Thyroid gland (tissue), 4 donors: Measurements from ENCODE around the gene ZNF398.

ENCODE experiments used
- POLR2A ChIP-seq, 2 donors: fragments of 450-650 bp; IDR thresholded peaks; one replicate each; pipeline ENCODE4 v1.6.1; 2017; ENCODE audit warnings: antibody characterized with exemption in 2 of 2, mild to moderate bottlenecking in 2 of 2, moderate library complexity in 1 of 2
- TF ChIP-seq, protein P1 (sequence below), 6 experiments: fragments of 200-600 bp in 3 of 6; fragments of 450-650 bp in 3 of 6; sonication (generic) in 3 of 6; IDR thresholded peaks; one replicate each; pipeline ENCODE4 v1.5.1; 2016 to 2019; ENCODE audit warnings: antibody characterized with exemption in 6 of 6, mild to moderate bottlenecking in 2 of 6, inconsistent platforms in 1 of 6, moderate library complexity in 1 of 6

DNA sequence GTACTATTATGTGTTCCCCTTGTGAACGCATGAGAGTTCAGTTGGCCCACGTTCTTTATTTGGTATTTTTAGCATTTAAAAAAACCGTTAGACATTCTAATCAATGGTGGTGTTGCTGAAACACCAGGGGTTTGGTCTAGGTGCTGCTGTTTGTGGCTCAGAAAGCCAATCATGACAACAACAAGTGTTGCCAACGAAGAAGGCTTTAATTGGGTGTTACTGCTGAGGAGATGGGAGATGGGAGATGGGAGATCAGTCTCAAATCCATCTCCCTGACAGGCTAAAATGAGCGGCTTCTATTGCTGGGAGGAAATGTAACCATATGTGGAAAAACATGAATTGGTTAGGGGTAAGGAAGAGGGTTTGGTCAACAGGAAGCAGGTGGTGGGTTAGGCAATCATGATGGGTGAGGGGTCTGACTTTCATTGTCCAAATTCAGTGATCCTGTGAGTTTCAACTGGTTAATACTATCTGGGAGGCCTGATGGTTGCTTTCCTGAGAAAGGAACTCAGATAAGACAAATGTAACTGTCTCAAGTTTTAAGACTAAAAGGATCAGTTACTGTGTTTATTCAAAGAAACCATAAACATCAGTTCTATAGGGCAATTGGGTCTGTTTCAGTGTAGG is 16.6 kb upstream of the ZNF398 start:
- TF ChIP-seq, protein P1, sequence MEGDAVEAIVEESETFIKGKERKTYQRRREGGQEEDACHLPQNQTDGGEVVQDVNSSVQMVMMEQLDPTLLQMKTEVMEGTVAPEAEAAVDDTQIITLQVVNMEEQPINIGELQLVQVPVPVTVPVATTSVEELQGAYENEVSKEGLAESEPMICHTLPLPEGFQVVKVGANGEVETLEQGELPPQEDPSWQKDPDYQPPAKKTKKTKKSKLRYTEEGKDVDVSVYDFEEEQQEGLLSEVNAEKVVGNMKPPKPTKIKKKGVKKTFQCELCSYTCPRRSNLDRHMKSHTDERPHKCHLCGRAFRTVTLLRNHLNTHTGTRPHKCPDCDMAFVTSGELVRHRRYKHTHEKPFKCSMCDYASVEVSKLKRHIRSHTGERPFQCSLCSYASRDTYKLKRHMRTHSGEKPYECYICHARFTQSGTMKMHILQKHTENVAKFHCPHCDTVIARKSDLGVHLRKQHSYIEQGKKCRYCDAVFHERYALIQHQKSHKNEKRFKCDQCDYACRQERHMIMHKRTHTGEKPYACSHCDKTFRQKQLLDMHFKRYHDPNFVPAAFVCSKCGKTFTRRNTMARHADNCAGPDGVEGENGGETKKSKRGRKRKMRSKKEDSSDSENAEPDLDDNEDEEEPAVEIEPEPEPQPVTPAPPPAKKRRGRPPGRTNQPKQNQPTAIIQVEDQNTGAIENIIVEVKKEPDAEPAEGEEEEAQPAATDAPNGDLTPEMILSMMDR (IDR thresholded peaks at IDR 0.05) = no peak
- no peak for TF ChIP-seq POLR2A (IDR thresholded peaks at IDR 0.05)
